ENCODE data around the gene SERPINA4. TPM values are rescaled to one million over a fixed set of nuclear protein-coding genes. Genes with fewer than 3 reads are reported as not detected.

The SERPINA4 gene
- total and polyA plus RNA-seq, 2 of the 13 experiments (the other 11 are each of a cell fraction or from before 2014, with no cell fraction given), result 39.1 to 57.8 TPM

- no peak for TF ChIP-seq ZNF282 (IDR thresholded peaks at IDR 0.05; ENCODE audit: partially characterized antibody)
- 0 out of 2 replicates have a peak, but pooled peaks have one; percentile 51 for TF ChIP-seq ZFP62 (CRISPR knock-in tag; IDR thresholded peaks at IDR 0.05)
- no peak for TF ChIP-seq HCFC1 (IDR thresholded peaks at IDR 0.05; ENCODE audit: low read depth, low read length)
- peak; percentile 59; the same call in 1 of the 2 replicates for TF ChIP-seq POLR2G (IDR thresholded peaks at IDR 0.05; ENCODE audit: low read depth, low read length)
- peak; percentile 89; the same call in 1 of the 2 replicates for TF ChIP-seq KDM4B (CRISPR knock-in tag; IDR thresholded peaks at IDR 0.05)
- TF ChIP-seq, protein P1, sequence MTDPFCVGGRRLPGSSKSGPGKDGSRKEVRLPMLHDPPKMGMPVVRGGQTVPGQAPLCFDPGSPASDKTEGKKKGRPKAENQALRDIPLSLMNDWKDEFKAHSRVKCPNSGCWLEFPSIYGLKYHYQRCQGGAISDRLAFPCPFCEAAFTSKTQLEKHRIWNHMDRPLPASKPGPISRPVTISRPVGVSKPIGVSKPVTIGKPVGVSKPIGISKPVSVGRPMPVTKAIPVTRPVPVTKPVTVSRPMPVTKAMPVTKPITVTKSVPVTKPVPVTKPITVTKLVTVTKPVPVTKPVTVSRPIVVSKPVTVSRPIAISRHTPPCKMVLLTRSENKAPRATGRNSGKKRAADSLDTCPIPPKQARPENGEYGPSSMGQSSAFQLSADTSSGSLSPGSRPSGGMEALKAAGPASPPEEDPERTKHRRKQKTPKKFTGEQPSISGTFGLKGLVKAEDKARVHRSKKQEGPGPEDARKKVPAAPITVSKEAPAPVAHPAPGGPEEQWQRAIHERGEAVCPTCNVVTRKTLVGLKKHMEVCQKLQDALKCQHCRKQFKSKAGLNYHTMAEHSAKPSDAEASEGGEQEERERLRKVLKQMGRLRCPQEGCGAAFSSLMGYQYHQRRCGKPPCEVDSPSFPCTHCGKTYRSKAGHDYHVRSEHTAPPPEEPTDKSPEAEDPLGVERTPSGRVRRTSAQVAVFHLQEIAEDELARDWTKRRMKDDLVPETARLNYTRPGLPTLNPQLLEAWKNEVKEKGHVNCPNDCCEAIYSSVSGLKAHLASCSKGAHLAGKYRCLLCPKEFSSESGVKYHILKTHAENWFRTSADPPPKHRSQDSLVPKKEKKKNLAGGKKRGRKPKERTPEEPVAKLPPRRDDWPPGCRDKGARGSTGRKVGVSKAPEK (CRISPR knock-in tag; IDR thresholded peaks at IDR 0.05; ENCODE audit: borderline replicate concordance), result peak; percentile 35; the same call in 1 of the 2 replicates
- peak; percentile 53; the same call in 1 of the 2 replicates for TF ChIP-seq YEATS4 (CRISPR knock-in tag; IDR thresholded peaks at IDR 0.05; ENCODE audit: borderline replicate concordance)
- no peak for TF ChIP-seq TBP (CRISPR knock-in tag; IDR thresholded peaks at IDR 0.05)
- TF ChIP-seq ZNF20 (CRISPR knock-in tag; IDR thresholded peaks at IDR 0.05), result no peak
- TF ChIP-seq ZNF704 (CRISPR knock-in tag; IDR thresholded peaks at IDR 0.05; ENCODE audit: borderline replicate concordance), result 0 out of 2 replicates have a peak, but pooled peaks have one; percentile 36
- TF ChIP-seq, protein P2, sequence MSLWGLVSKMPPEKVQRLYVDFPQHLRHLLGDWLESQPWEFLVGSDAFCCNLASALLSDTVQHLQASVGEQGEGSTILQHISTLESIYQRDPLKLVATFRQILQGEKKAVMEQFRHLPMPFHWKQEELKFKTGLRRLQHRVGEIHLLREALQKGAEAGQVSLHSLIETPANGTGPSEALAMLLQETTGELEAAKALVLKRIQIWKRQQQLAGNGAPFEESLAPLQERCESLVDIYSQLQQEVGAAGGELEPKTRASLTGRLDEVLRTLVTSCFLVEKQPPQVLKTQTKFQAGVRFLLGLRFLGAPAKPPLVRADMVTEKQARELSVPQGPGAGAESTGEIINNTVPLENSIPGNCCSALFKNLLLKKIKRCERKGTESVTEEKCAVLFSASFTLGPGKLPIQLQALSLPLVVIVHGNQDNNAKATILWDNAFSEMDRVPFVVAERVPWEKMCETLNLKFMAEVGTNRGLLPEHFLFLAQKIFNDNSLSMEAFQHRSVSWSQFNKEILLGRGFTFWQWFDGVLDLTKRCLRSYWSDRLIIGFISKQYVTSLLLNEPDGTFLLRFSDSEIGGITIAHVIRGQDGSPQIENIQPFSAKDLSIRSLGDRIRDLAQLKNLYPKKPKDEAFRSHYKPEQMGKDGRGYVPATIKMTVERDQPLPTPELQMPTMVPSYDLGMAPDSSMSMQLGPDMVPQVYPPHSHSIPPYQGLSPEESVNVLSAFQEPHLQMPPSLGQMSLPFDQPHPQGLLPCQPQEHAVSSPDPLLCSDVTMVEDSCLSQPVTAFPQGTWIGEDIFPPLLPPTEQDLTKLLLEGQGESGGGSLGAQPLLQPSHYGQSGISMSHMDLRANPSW (CRISPR knock-in tag; IDR thresholded peaks at IDR 0.05; ENCODE audit: borderline replicate concordance), result peak; percentile 67; the same call in 1 of the 2 replicates
- TF ChIP-seq ZFYVE20 (CRISPR knock-in tag; IDR thresholded peaks at IDR 0.05; ENCODE audit: borderline replicate concordance, low read depth), result no peak
- TF ChIP-seq JDP2 (CRISPR knock-in tag; IDR thresholded peaks at IDR 0.05; ENCODE audit: borderline replicate concordance), result peak; percentile 53; the same call in 1 of the 2 replicates
- TF ChIP-seq SSRP1 (CRISPR knock-in tag; IDR thresholded peaks at IDR 0.05), result peak; percentile 54; the same call in 1 of the 2 replicates
- TF ChIP-seq, protein P3, sequence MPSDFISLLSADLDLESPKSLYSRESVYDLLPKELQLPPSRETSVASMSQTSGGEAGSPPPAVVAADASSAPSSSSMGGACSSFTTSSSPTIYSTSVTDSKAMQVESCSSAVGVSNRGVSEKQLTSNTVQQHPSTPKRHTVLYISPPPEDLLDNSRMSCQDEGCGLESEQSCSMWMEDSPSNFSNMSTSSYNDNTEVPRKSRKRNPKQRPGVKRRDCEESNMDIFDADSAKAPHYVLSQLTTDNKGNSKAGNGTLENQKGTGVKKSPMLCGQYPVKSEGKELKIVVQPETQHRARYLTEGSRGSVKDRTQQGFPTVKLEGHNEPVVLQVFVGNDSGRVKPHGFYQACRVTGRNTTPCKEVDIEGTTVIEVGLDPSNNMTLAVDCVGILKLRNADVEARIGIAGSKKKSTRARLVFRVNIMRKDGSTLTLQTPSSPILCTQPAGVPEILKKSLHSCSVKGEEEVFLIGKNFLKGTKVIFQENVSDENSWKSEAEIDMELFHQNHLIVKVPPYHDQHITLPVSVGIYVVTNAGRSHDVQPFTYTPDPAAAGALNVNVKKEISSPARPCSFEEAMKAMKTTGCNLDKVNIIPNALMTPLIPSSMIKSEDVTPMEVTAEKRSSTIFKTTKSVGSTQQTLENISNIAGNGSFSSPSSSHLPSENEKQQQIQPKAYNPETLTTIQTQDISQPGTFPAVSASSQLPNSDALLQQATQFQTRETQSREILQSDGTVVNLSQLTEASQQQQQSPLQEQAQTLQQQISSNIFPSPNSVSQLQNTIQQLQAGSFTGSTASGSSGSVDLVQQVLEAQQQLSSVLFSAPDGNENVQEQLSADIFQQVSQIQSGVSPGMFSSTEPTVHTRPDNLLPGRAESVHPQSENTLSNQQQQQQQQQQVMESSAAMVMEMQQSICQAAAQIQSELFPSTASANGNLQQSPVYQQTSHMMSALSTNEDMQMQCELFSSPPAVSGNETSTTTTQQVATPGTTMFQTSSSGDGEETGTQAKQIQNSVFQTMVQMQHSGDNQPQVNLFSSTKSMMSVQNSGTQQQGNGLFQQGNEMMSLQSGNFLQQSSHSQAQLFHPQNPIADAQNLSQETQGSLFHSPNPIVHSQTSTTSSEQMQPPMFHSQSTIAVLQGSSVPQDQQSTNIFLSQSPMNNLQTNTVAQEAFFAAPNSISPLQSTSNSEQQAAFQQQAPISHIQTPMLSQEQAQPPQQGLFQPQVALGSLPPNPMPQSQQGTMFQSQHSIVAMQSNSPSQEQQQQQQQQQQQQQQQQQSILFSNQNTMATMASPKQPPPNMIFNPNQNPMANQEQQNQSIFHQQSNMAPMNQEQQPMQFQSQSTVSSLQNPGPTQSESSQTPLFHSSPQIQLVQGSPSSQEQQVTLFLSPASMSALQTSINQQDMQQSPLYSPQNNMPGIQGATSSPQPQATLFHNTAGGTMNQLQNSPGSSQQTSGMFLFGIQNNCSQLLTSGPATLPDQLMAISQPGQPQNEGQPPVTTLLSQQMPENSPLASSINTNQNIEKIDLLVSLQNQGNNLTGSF (CRISPR knock-in tag; IDR thresholded peaks at IDR 0.05), result no peak
These were observed 37.8 kb downstream of the SERPINA4 start (continued) for GRCh38 chr14:94598816-94599655.

All from HepG2 (cell line).